HL-60/S4 (cell line): ENCODE results near the gene CABLES1.

Experiments
- in situ Hi-C: fragments of 300-500 bp; cut with MboI; formaldehyde crosslinking; loops from 2 replicates; pipeline ENCODE4 v1.14.3; 2022; ENCODE audit warnings: low sequenced_read_pairs

CABLES1 gene

GRCh38 chr18:23235336-23235735 lies 100.1 kb downstream of the CABLES1 start:
- in situ Hi-C loops = loop anchor here (25.0 kb wide), 1 partner anchor 173 kb away; no protein-coding TSS in a partner anchor

GRCh38 chr18:23235860-23236259 lies 100.6 kb downstream of the CABLES1 start:
- in situ Hi-C loops = loop anchor here (25.0 kb wide), 1 partner anchor 174 kb away; no protein-coding TSS in a partner anchor

GRCh38 chr18:23236876-23237468 lies 101.7 kb downstream of the CABLES1 start:
- in situ Hi-C loops = loop anchor here (25.0 kb wide), 1 partner anchor 175 kb away; no protein-coding TSS in a partner anchor

GRCh38 chr18:23237524-23238151 lies 102.4 kb downstream of the CABLES1 start:
- in situ Hi-C loops = loop anchor here (25.0 kb wide), 1 partner anchor 175 kb away; no protein-coding TSS in a partner anchor

- in situ Hi-C loops = loop anchor here (25.0 kb wide), 1 partner anchor 176 kb away; no protein-coding TSS in a partner anchor
Observed at GRCh38 chr18:23238152-23238531, 102.9 kb downstream of the CABLES1 start.

- in situ Hi-C loops = loop anchor here (25.0 kb wide), 1 partner anchor 176 kb away; no protein-coding TSS in a partner anchor
Observed at GRCh38 chr18:23238651-23239349, 103.5 kb downstream of the CABLES1 start.

- in situ Hi-C loops = loop anchor here (25.0 kb wide), 1 partner anchor 177 kb away; no protein-coding TSS in a partner anchor
Observed at GRCh38 chr18:23239350-23239692, 104.0 kb downstream of the CABLES1 start.

GRCh38 chr18:23239885-23240608 lies 104.8 kb downstream of the CABLES1 start:
- in situ Hi-C loops = loop anchor here (10.0 to 25.0 kb wide), 2 partner anchors 115 to 178 kb away; no protein-coding TSS in a partner anchor

GRCh38 chr18:23240609-23240930 lies 105.3 kb downstream of the CABLES1 start:
- in situ Hi-C loops = loop anchor here (10.0 to 25.0 kb wide), 2 partner anchors 116 to 178 kb away; no protein-coding TSS in a partner anchor

GRCh38 chr18:23241833-23242496 lies 106.7 kb downstream of the CABLES1 start:
- in situ Hi-C loops = loop anchor here (10.0 to 25.0 kb wide), 2 partner anchors 117 to 180 kb away; no protein-coding TSS in a partner anchor

GRCh38 chr18:23243178-23243577 lies 107.9 kb downstream of the CABLES1 start:
- in situ Hi-C loops = loop anchor here (10.0 to 25.0 kb wide), 2 partner anchors 118 to 181 kb away; no protein-coding TSS in a partner anchor

- in situ Hi-C loops = loop anchor here (10.0 to 25.0 kb wide), 2 partner anchors 119 to 182 kb away; no protein-coding TSS in a partner anchor
Observed at GRCh38 chr18:23243816-23244215, 108.5 kb downstream of the CABLES1 start.

- in situ Hi-C loops = loop anchor here (10.0 to 25.0 kb wide), 2 partner anchors 120 to 182 kb away; no protein-coding TSS in a partner anchor
Observed at GRCh38 chr18:23244401-23244800, 109.1 kb downstream of the CABLES1 start.

GRCh38 chr18:23245461-23245860 lies 110.2 kb downstream of the CABLES1 start:
- in situ Hi-C loops = loop anchor here (10.0 to 25.0 kb wide), 2 partner anchors 121 to 183 kb away; no protein-coding TSS in a partner anchor

GRCh38 chr18:23247331-23247730 lies 112.0 kb downstream of the CABLES1 start:
- in situ Hi-C loops = loop anchor here (10.0 to 25.0 kb wide), 2 partner anchors 123 to 185 kb away; no protein-coding TSS in a partner anchor

GRCh38 chr18:23247896-23248295 lies 112.6 kb downstream of the CABLES1 start:
- in situ Hi-C loops = loop anchor here (10.0 to 25.0 kb wide), 2 partner anchors 123 to 186 kb away; no protein-coding TSS in a partner anchor

GRCh38 chr18:23248826-23249225 lies 113.5 kb downstream of the CABLES1 start:
- in situ Hi-C loops = loop anchor here (10.0 to 25.0 kb wide), 2 partner anchors 124 to 187 kb away; no protein-coding TSS in a partner anchor

- in situ Hi-C loops = loop anchor here (10.0 to 25.0 kb wide), 2 partner anchors 125 to 187 kb away; no protein-coding TSS in a partner anchor
Observed at GRCh38 chr18:23249348-23249747, 114.1 kb downstream of the CABLES1 start.

GRCh38 chr18:23250893-23251656 lies 115.8 kb downstream of the CABLES1 start:
- in situ Hi-C loops = no loop called here
